ENCODE data around the gene CAPN3.

CAPN3 gene

GRCh38 chr15:42354824-42355223 lies 4.5 kb upstream of the CAPN3 start (continued):
- TF ChIP-seq ZNF280D (tag by site-specific recombination; IDR thresholded peaks at IDR 0.05) (no peak), ZFP3 (tag by site-specific recombination; IDR thresholded peaks at IDR 0.05; ENCODE audit: low read depth) (no peak), REPIN1 (tag by site-specific recombination; IDR thresholded peaks at IDR 0.05; ENCODE audit: low read depth) (no peak)

GRCh38 chr15:42355291-42355690 lies 4.0 kb upstream of the CAPN3 start:
- H3K4me3 ChIP-seq (ENCODE audit: low read depth, low read length): no peak overlapping the region
- TF ChIP-seq HIC1 (tag by site-specific recombination; IDR thresholded peaks at IDR 0.05): no peak
- no peak for TF ChIP-seq HOXD13 (CRISPR knock-in tag; IDR thresholded peaks at IDR 0.05; ENCODE audit: borderline replicate concordance)
- TF ChIP-seq ZNF660 (tag by site-specific recombination; IDR thresholded peaks at IDR 0.05): no peak
- no peak for TF ChIP-seq ZSCAN16 (tag by site-specific recombination; IDR thresholded peaks at IDR 0.05)
- no peak for TF ChIP-seq ATF2 (tag by site-specific recombination; IDR thresholded peaks at IDR 0.05; ENCODE audit: low read depth)
- no peak for TF ChIP-seq ZNF354C (tag by site-specific recombination; IDR thresholded peaks at IDR 0.05; ENCODE audit: borderline replicate concordance, low read depth)
- no peak for TF ChIP-seq ZNF398 (tag by site-specific recombination; IDR thresholded peaks at IDR 0.05)
- no peaks in the 10 kb centered on the region for H3K9me3 ChIP-seq (ENCODE audit: control insufficient read depth, insufficient read depth, low read depth, low read length)
- ChIA-PET POLR2A (no interaction called here), CTCF (interaction anchor here (0.7 kb wide), 1 partner anchor 267 kb away, joined by 7 read pairs; no protein-coding TSS in a partner anchor)
- H3K27ac ChIP-seq (ENCODE audit: extremely low read depth, low read depth, low read length): no peak overlapping the region
- no peaks in the 10 kb centered on the region for H3K4me1 ChIP-seq (ENCODE audit: control insufficient read depth, insufficient read depth, low read length)
- peaks cover 0 to 3% of the 10 kb centered on the region in 2 experiments; a peak in 1 of 3 replicates for H3K36me3 ChIP-seq (ENCODE audit: control insufficient read depth in 2 of 2, insufficient read depth in 1 of 2, low read length in 2 of 2)

- no peaks in the 10 kb centered on the region for H3K4me1 ChIP-seq (ENCODE audit: control insufficient read depth, insufficient read depth, low read length)
- no peaks in the 10 kb centered on the region for H3K9me3 ChIP-seq (ENCODE audit: control insufficient read depth, insufficient read depth, low read depth, low read length)
- peaks cover 0 to 3% of the 10 kb centered on the region in 2 experiments; a peak in 1 of 3 replicates for H3K36me3 ChIP-seq (ENCODE audit: control insufficient read depth in 2 of 2, insufficient read depth in 1 of 2, low read length in 2 of 2)
- H3K4me3 ChIP-seq (ENCODE audit: low read depth, low read length): no peak overlapping the region
- ChIA-PET CTCF (no interaction called here), POLR2A (no interaction called here)
- TF ChIP-seq ZNF596 (tag by site-specific recombination; IDR thresholded peaks at IDR 0.05) (no peak), ZNF426 (tag by site-specific recombination; IDR thresholded peaks at IDR 0.05) (no peak), ZBTB17 (tag by site-specific recombination; IDR thresholded peaks at IDR 0.05) (no peak)
- no peak overlapping the region for H3K27ac ChIP-seq (ENCODE audit: extremely low read depth, low read depth, low read length)
Observed at GRCh38 chr15:42356851-42357250, 2.5 kb upstream of the CAPN3 start.

Data from HEK293 (cell line).